GM23338 (cell line): ENCODE data around the gene TMED3.
A peak's percentile ranks its signal among the peaks of the same experiment; 100 is the strongest.

Experiments
- CREB1 ChIP-seq: fragments of 250-450 bp; sonication (Bioruptor Pico); IDR thresholded peaks from 2 replicates; pipeline ENCODE4 v1.5.0; 2020; ENCODE audit warnings: low read depth, mild to moderate bottlenecking, moderate library complexity
- CTCF ChIP-seq, 2 experiments: fragments of 200-600 bp in 1 of 2; sonication (generic) in 1 of 2; conservative IDR thresholded peaks; 2 replicates each; pipeline versions ENCODE4 v1.5.1 to v1.6.1; 2016 to 2017; ENCODE audit warnings: antibody characterized with exemption in 2 of 2, low read depth in 2 of 2, mild to moderate bottlenecking in 2 of 2, moderate library complexity in 1 of 2
- EZH2 ChIP-seq: fragments of 200-600 bp; sonication (generic); IDR thresholded peaks from one replicate; pipeline ENCODE4 v1.8.0; 2017; ENCODE audit warnings: antibody characterized with exemption, mild to moderate bottlenecking, low read depth; ENCODE audit not compliant: unreplicated experiment
- EZH2phosphoT487 ChIP-seq: fragments of 200-600 bp; sonication (generic); IDR thresholded peaks from one replicate; pipeline ENCODE4 v1.8.1; 2018; ENCODE audit warnings: antibody characterized with exemption; ENCODE audit not compliant: unreplicated experiment
- JUNB ChIP-seq: IDR thresholded peaks from one replicate; pipeline ENCODE4 v1.6.1; 2016; ENCODE audit warnings: antibody characterized with exemption; ENCODE audit not compliant: unreplicated experiment
- NANOG ChIP-seq: IDR thresholded peaks from 2 replicates; pipeline ENCODE4 v1.6.1; 2016; ENCODE audit warnings: antibody characterized with exemption, borderline replicate concordance
- POLR2AphosphoS5 ChIP-seq: IDR thresholded peaks from 2 replicates; pipeline ENCODE4 v1.6.1; 2016; ENCODE audit warnings: antibody characterized with exemption, low read depth
- REST ChIP-seq: IDR thresholded peaks from one replicate; pipeline ENCODE4 v1.6.1; 2018; ENCODE audit warnings: antibody characterized with exemption; ENCODE audit not compliant: unreplicated experiment
- STAT1 ChIP-seq: IDR thresholded peaks from one replicate; pipeline ENCODE4 v1.6.1; 2016; ENCODE audit warnings: antibody characterized with exemption; ENCODE audit not compliant: unreplicated experiment
- ZNF114 ChIP-seq: fragments of 250-450 bp; sonication (Bioruptor Pico); IDR thresholded peaks from 2 replicates; pipeline ENCODE4 v1.5.0; 2020; ENCODE audit warnings: mild to moderate bottlenecking, moderate library complexity
- ZNF331 ChIP-seq: fragments of 250-450 bp; sonication (Bioruptor Pico); IDR thresholded peaks from 2 replicates; pipeline ENCODE4 v1.5.0; 2020; ENCODE audit warnings: low read depth, mild to moderate bottlenecking, moderate library complexity
- ZNF462 ChIP-seq: fragments of 250-450 bp; sonication (Bioruptor Pico); IDR thresholded peaks from 2 replicates; pipeline ENCODE4 v1.5.0; 2020; ENCODE audit warnings: mild to moderate bottlenecking, moderate library complexity

- TF ChIP-seq EZH2 (no peak), CTCF (conservative IDR thresholded peaks at IDR 0.05; ENCODE audit: low read depth in 2 of 2) (peak in 1 of 2 experiments; percentile 39; a peak in 3 of 4 replicates), JUNB (no peak), REST (no peak), POLR2AphosphoS5 (peak; percentile 80), STAT1 (no peak), CREB1 (no peak), ZNF114 (CRISPR knock-in tag) (no peak), ZNF462 (CRISPR knock-in tag) (no peak), EZH2phosphoT487 (no peak), ZNF331 (CRISPR knock-in tag) (no peak), NANOG (no peak)
These were observed at the start of gene TMED3 for GRCh38 chr15:79310985-79311900.
